GM06990 (cell line): ENCODE measurements around the gene SEPTIN2.

Source experiments
- DNase-seq: peaks from one replicate; pipeline ENCODE4 v3.0.0-alpha.2; 2011; ENCODE audit not compliant: insufficient read length; ENCODE audit errors: extremely low read depth
- H3K27me3 ChIP-seq: replicated peaks from 2 replicates; pipeline ENCODE4 v1.6.0; 2011; ENCODE audit warnings: low read length; ENCODE audit not compliant: control insufficient read depth, insufficient read depth
- H3K36me3 ChIP-seq: 2 replicates; pipeline ENCODE4 v1.5.1; 2011; ENCODE audit warnings: low read length; ENCODE audit not compliant: control insufficient read depth, insufficient read depth
- H3K4me3 ChIP-seq: replicated peaks from 2 replicates; pipeline ENCODE4 v1.5.1; 2011; ENCODE audit warnings: low read depth, mild to moderate bottlenecking, control low read depth, low read length
- TF ChIP-seq, protein P1 (sequence below): IDR thresholded peaks from 2 replicates; pipeline ENCODE4 v1.5.1; 2011; ENCODE audit warnings: low read length, control low read depth, mild to moderate bottlenecking, inconsistent platforms; ENCODE audit not compliant: insufficient read depth, poor library complexity, severe bottlenecking

The SEPTIN2 gene

GRCh38 chr2:241350878-241351639, 35.3 kb downstream of the SEPTIN2 start:
- Histone ChIP-seq H3K4me3 (no peak overlapping the region), H3K36me3 (peaks cover 29% of the 10 kb centered on the region), H3K27me3 (no peaks in the 10 kb centered on the region)
- TF ChIP-seq, protein P1, sequence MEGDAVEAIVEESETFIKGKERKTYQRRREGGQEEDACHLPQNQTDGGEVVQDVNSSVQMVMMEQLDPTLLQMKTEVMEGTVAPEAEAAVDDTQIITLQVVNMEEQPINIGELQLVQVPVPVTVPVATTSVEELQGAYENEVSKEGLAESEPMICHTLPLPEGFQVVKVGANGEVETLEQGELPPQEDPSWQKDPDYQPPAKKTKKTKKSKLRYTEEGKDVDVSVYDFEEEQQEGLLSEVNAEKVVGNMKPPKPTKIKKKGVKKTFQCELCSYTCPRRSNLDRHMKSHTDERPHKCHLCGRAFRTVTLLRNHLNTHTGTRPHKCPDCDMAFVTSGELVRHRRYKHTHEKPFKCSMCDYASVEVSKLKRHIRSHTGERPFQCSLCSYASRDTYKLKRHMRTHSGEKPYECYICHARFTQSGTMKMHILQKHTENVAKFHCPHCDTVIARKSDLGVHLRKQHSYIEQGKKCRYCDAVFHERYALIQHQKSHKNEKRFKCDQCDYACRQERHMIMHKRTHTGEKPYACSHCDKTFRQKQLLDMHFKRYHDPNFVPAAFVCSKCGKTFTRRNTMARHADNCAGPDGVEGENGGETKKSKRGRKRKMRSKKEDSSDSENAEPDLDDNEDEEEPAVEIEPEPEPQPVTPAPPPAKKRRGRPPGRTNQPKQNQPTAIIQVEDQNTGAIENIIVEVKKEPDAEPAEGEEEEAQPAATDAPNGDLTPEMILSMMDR, result no peak
- no peak for DNase-seq

- peaks cover 25% of the 10 kb centered on the region for H3K36me3 ChIP-seq
- no peak overlapping the region for H3K4me3 ChIP-seq
- TF ChIP-seq, protein P1, result no peak
- H3K27me3 ChIP-seq, result no peaks in the 10 kb centered on the region
- DNase-seq, result no peak
Observed at GRCh38 chr2:241351640-241352031, 35.9 kb downstream of the SEPTIN2 start.

- peaks cover 24% of the 10 kb centered on the region for H3K36me3 ChIP-seq
- no peaks in the 10 kb centered on the region for H3K27me3 ChIP-seq
- no peak overlapping the region for H3K4me3 ChIP-seq
- TF ChIP-seq, protein P1, result no peak
- no peak for DNase-seq
Observed at GRCh38 chr2:241352227-241352626, 36.5 kb downstream of the SEPTIN2 start.

DNA sequence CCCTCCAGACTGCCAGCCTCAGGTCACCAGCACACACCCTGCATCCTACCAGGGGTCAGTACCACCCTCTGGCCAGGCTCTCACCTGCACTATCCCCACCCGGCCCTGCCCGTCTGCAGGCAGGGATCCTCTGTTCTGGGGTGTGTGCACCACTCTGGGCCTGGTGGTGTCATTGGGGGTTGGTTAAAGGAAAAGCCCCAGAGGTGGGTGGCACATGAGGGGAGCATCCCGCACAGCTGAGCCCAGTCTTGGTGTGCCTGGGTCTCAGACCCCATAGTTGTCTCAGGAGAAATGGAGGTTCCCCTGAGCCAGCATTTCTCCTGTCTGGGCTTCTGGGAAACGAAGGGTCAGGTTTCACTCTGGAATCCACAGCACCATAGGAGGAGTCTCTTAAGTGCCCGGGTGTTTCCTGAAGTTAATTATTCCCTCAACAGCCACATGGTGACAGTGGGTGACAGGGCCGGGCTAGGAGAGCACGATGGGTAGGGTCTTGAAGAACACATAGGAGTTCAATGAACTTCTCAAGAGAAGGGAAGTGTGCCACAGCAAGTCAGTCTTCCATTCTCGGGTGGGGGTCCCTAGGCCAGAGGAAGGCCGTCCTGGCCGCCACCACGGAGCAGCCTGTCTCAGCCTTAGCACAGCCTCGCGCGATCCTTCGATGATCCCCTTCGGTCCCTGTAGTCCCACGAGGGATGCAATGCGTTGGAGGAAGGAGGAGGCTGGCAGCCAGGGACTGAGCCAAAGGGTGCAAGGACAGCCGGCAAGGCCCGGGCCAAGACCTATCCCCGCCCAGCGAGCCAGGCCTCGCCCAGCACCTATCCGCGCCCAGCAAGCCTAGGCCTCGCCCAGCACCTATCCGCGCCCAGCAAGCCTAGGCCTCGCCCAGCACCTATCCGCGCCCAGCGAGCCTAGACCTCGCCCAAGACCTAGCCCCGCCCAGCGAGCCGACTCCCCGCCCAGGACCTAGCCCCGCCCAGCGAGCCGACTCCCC, 39.2 kb downstream of the SEPTIN2 start:
- H3K4me3 ChIP-seq, result no peak overlapping the region; the same call in 1 of the 2 replicates
- H3K27me3 ChIP-seq, result no peaks in the 10 kb centered on the region
- peaks cover 19% of the 10 kb centered on the region for H3K36me3 ChIP-seq
- TF ChIP-seq, protein P1, result no peak
- DNase-seq, result peak; percentile 76

- DNase-seq, result peak; percentile 97
- peaks cover 9% of the 10 kb centered on the region for H3K36me3 ChIP-seq
- TF ChIP-seq, protein P1, result no peak
- H3K27me3 ChIP-seq, result no peaks in the 10 kb centered on the region
- H3K4me3 ChIP-seq, result peak within 1 kb of the TSS; percentile 94
Observed at GRCh38 chr2:241355983-241356870, 40.5 kb downstream of the SEPTIN2 start, which contains the start of gene FARP2. TSS of gene FARP2 (plus strand) at chr2:241356285. CDS start at chr2:241373108, 16,823 bp downstream.
